GM21529 (cell line): ENCODE measurements around the gene NCAPG2.
"Not testable (repeated sequence)": the region's sequence is repeated elsewhere in the genome, so short reads cannot be mapped to it uniquely, and the experiment has no call there.

Source experiments
- ATAC-seq: cut with Tn5 transposase; IDR thresholded peaks from one replicate; pipeline ENCODE4 v1.9.1; 2021; ENCODE audit not compliant: unreplicated experiment

Gene NCAPG2

GRCh38 chr7:158710651-158711102 lies 6.1 kb upstream of the NCAPG2 start:
- no peak for ATAC-seq

- ATAC-seq = no peak
Observed at GRCh38 chr7:158707610-158708009, 3.0 kb upstream of the NCAPG2 start.

GRCh38 chr7:158706710-158707590 lies 2.3 kb upstream of the NCAPG2 start:
- no peak for ATAC-seq

- no peak for ATAC-seq
Observed at GRCh38 chr7:158706273-158706704, 1.7 kb upstream of the NCAPG2 start.

GRCh38 chr7:158705234-158705850 lies 738 bp upstream of the NCAPG2 start:
- ATAC-seq = no peak

- not testable (repeated sequence) for ATAC-seq
Observed at GRCh38 chr7:158703679-158704523, 703 bp downstream of the NCAPG2 start.

GRCh38 chr7:158702944-158703343 lies 1.7 kb downstream of the NCAPG2 start:
- ATAC-seq = no peak

- no peak for ATAC-seq
Observed at GRCh38 chr7:158702196-158702595, 2.4 kb downstream of the NCAPG2 start.

GRCh38 chr7:158700008-158700407 lies 4.6 kb downstream of the NCAPG2 start:
- no peak for ATAC-seq

- ATAC-seq = no peak
Observed at GRCh38 chr7:158699341-158699740, 5.3 kb downstream of the NCAPG2 start.

GRCh38 chr7:158698657-158699195 lies 5.9 kb downstream of the NCAPG2 start:
- ATAC-seq = no peak

GRCh38 chr7:158697597-158697996 lies 7.0 kb downstream of the NCAPG2 start:
- ATAC-seq = not testable (repeated sequence)

- peak; percentile 93 for ATAC-seq
Observed at GRCh38 chr7:158695726-158696452, 8.7 kb downstream of the NCAPG2 start.

GRCh38 chr7:158695056-158695455 lies 9.5 kb downstream of the NCAPG2 start:
- no peak for ATAC-seq

GRCh38 chr7:158694650-158695049 lies 10.0 kb downstream of the NCAPG2 start:
- no peak for ATAC-seq

GRCh38 chr7:158689488-158689887 lies 15.1 kb downstream of the NCAPG2 start:
- ATAC-seq = no peak

GRCh38 chr7:158687406-158687805 lies 17.2 kb downstream of the NCAPG2 start:
- ATAC-seq = no peak

GRCh38 chr7:158685693-158686092 lies 18.9 kb downstream of the NCAPG2 start:
- no peak for ATAC-seq

GRCh38 chr7:158684329-158684728 lies 20.3 kb downstream of the NCAPG2 start:
- ATAC-seq = no peak

- no peak for ATAC-seq
Observed at GRCh38 chr7:158683541-158683940, 21.1 kb downstream of the NCAPG2 start.
